HEK293 (cell line): ENCODE measurements around the gene HOXB8.

Experiments used
- AEBP2 ChIP-seq: fragments of 450-650 bp; formaldehyde crosslinking; IDR thresholded peaks from 2 replicates; pipeline ENCODE4 v1.5.1; 2016; ENCODE audit warnings: missing biosample characterization, missing genetic modification characterization, borderline replicate concordance
- ELK4 ChIP-seq: IDR thresholded peaks from 2 replicates; pipeline ENCODE4 v1.6.1; 2011; ENCODE audit warnings: mild to moderate bottlenecking, low read depth, low read length, borderline replicate concordance
- FEZF1 ChIP-seq: fragments of 450-650 bp; formaldehyde crosslinking; IDR thresholded peaks from 2 replicates; pipeline ENCODE4 v1.5.1; 2016; ENCODE audit warnings: missing biosample characterization, missing genetic modification characterization
- GLIS1 ChIP-seq: fragments of 450-650 bp; formaldehyde crosslinking; IDR thresholded peaks from 2 replicates; pipeline ENCODE4 v1.5.1; 2016; ENCODE audit warnings: missing biosample characterization, missing genetic modification characterization
- HOXA7 ChIP-seq: sonication (generic); formaldehyde crosslinking; IDR thresholded peaks from 2 replicates; pipeline ENCODE4 v1.8.1; 2022; ENCODE audit warnings: missing genetic modification reagents, borderline replicate concordance
- KLF10 ChIP-seq: fragments of 450-650 bp; IDR thresholded peaks from 2 replicates; pipeline ENCODE4 v1.5.1; 2018; ENCODE audit warnings: missing biosample characterization, mild to moderate bottlenecking, missing genetic modification characterization
- RBAK ChIP-seq: fragments of 450-650 bp; formaldehyde crosslinking; IDR thresholded peaks from 2 replicates; pipeline ENCODE4 v1.5.1; 2016; ENCODE audit warnings: missing biosample characterization, missing genetic modification characterization
- SCRT2 ChIP-seq: fragments of 450-650 bp; formaldehyde crosslinking; IDR thresholded peaks from 2 replicates; pipeline ENCODE4 v1.5.1; 2016; ENCODE audit warnings: missing biosample characterization, missing genetic modification characterization
- SP2 ChIP-seq: fragments of 450-650 bp; formaldehyde crosslinking; IDR thresholded peaks from 2 replicates; pipeline ENCODE4 v1.5.1; 2016; ENCODE audit warnings: missing biosample characterization, missing genetic modification characterization
- TRIM28 ChIP-seq: IDR thresholded peaks from 2 replicates; pipeline ENCODE4 v1.6.1; 2011; ENCODE audit warnings: low read length, control low read depth, borderline replicate concordance
- ZBTB20 ChIP-seq: fragments of 450-650 bp; formaldehyde crosslinking; IDR thresholded peaks from 2 replicates; pipeline ENCODE4 v1.5.1; 2016; ENCODE audit warnings: missing biosample characterization, missing genetic modification characterization
- ZBTB49 ChIP-seq: fragments of 450-650 bp; formaldehyde crosslinking; IDR thresholded peaks from 2 replicates; pipeline ENCODE4 v1.5.1; 2016; ENCODE audit warnings: missing biosample characterization, missing genetic modification characterization, low read depth
- ZEB2 ChIP-seq: fragments of 450-650 bp; formaldehyde crosslinking; IDR thresholded peaks from 2 replicates; pipeline ENCODE4 v1.5.1; 2016; ENCODE audit warnings: missing biosample characterization, missing genetic modification characterization
- ZNF138 ChIP-seq: fragments of 450-650 bp; formaldehyde crosslinking; IDR thresholded peaks from 2 replicates; pipeline ENCODE4 v1.5.1; 2016; ENCODE audit warnings: missing biosample characterization, missing genetic modification characterization, borderline replicate concordance
- ZNF16 ChIP-seq: fragments of 450-650 bp; formaldehyde crosslinking; IDR thresholded peaks from 2 replicates; pipeline ENCODE4 v1.5.1; 2016; ENCODE audit warnings: low read depth, missing biosample characterization, missing genetic modification characterization
- ZNF174 ChIP-seq: fragments of 450-650 bp; formaldehyde crosslinking; IDR thresholded peaks from 2 replicates; pipeline ENCODE4 v1.5.0; 2017; ENCODE audit warnings: missing biosample characterization, mild to moderate bottlenecking, missing genetic modification characterization
- ZNF2 ChIP-seq: fragments of 450-650 bp; formaldehyde crosslinking; IDR thresholded peaks from 2 replicates; pipeline ENCODE4 v1.5.1; 2016; ENCODE audit warnings: missing biosample characterization, missing genetic modification characterization
- ZNF248 ChIP-seq: fragments of 450-650 bp; formaldehyde crosslinking; IDR thresholded peaks from 2 replicates; pipeline ENCODE4 v1.5.1; 2017; ENCODE audit warnings: missing biosample characterization, missing genetic modification characterization
- ZNF362 ChIP-seq: fragments of 450-650 bp; formaldehyde crosslinking; IDR thresholded peaks from 2 replicates; pipeline ENCODE4 v1.5.1; 2016; ENCODE audit warnings: missing biosample characterization, missing genetic modification characterization
- ZNF394 ChIP-seq: fragments of 450-650 bp; formaldehyde crosslinking; IDR thresholded peaks from 2 replicates; pipeline ENCODE4 v1.5.1; 2016; ENCODE audit warnings: missing biosample characterization, missing genetic modification characterization, mild to moderate bottlenecking, moderate library complexity, borderline replicate concordance
- ZNF513 ChIP-seq: fragments of 450-650 bp; IDR thresholded peaks from 2 replicates; pipeline ENCODE4 v1.5.1; 2018; ENCODE audit warnings: missing biosample characterization, missing genetic modification characterization
- ZNF521 ChIP-seq: fragments of 450-650 bp; formaldehyde crosslinking; IDR thresholded peaks from 2 replicates; pipeline ENCODE4 v1.5.1; 2017; ENCODE audit warnings: missing biosample characterization, mild to moderate bottlenecking, missing genetic modification characterization
- ZNF530 ChIP-seq: fragments of 450-650 bp; formaldehyde crosslinking; IDR thresholded peaks from 2 replicates; pipeline ENCODE4 v1.5.1; 2016; ENCODE audit warnings: low read depth, missing biosample characterization, missing genetic modification characterization
- ZNF549 ChIP-seq: fragments of 450-650 bp; IDR thresholded peaks from 2 replicates; pipeline ENCODE4 v1.5.1; 2018; ENCODE audit warnings: missing biosample characterization, missing genetic modification characterization, mild to moderate bottlenecking, inconsistent platforms, moderate library complexity
- ZNF624 ChIP-seq: fragments of 450-650 bp; formaldehyde crosslinking; IDR thresholded peaks from 2 replicates; pipeline ENCODE4 v1.5.1; 2017; ENCODE audit warnings: missing biosample characterization, missing genetic modification characterization
- ZNF701 ChIP-seq: fragments of 450-650 bp; formaldehyde crosslinking; IDR thresholded peaks from 2 replicates; pipeline ENCODE4 v1.5.1; 2016; ENCODE audit warnings: missing biosample characterization, missing genetic modification characterization
- ZNF747 ChIP-seq: fragments of 450-650 bp; formaldehyde crosslinking; IDR thresholded peaks from 2 replicates; pipeline ENCODE4 v1.5.1; 2016; ENCODE audit warnings: missing biosample characterization, missing genetic modification characterization
- ZNF837 ChIP-seq: fragments of 450-650 bp; formaldehyde crosslinking; IDR thresholded peaks from 2 replicates; pipeline ENCODE4 v1.5.1; 2016; ENCODE audit warnings: missing biosample characterization, missing genetic modification characterization
- ZSCAN23 ChIP-seq: fragments of 450-650 bp; formaldehyde crosslinking; IDR thresholded peaks from 2 replicates; pipeline ENCODE4 v1.5.1; 2016; ENCODE audit warnings: missing biosample characterization, missing genetic modification characterization
- ZSCAN4 ChIP-seq: fragments of 450-650 bp; formaldehyde crosslinking; IDR thresholded peaks from 2 replicates; pipeline ENCODE4 v1.5.1; 2017; ENCODE audit warnings: missing biosample characterization, missing genetic modification characterization
- ZSCAN5A ChIP-seq: fragments of 450-650 bp; formaldehyde crosslinking; IDR thresholded peaks from 2 replicates; pipeline ENCODE4 v1.5.1; 2016; ENCODE audit warnings: missing biosample characterization, missing genetic modification characterization

The HOXB8 gene

GRCh38 chr17:48603959-48604769 lies 10.9 kb downstream of the HOXB8 start (continued):
- no peak for TF ChIP-seq AEBP2 (tag by site-specific recombination)
- TF ChIP-seq ZBTB20 (tag by site-specific recombination): peak; percentile 38; the same call in 1 of the 2 replicates
- no peak for TF ChIP-seq ZNF16 (tag by site-specific recombination)
- TF ChIP-seq SP2 (tag by site-specific recombination): peak; percentile 67
- TF ChIP-seq ZNF2 (tag by site-specific recombination): no peak
- no peak for TF ChIP-seq ZEB2 (tag by site-specific recombination)
- TF ChIP-seq ZSCAN4: no peak
- TF ChIP-seq ZNF362 (tag by site-specific recombination): no peak
- TF ChIP-seq TRIM28: no peak
- TF ChIP-seq ZNF138 (tag by site-specific recombination): no peak
- TF ChIP-seq SCRT2 (tag by site-specific recombination): no peak
- TF ChIP-seq HOXA7 (CRISPR knock-in tag): no peak
- TF ChIP-seq ZNF549 (tag by site-specific recombination): no peak
- TF ChIP-seq ZBTB49: no peak
- TF ChIP-seq ZNF174 (tag by site-specific recombination): no peak
- TF ChIP-seq ZSCAN23 (tag by site-specific recombination): no peak
- TF ChIP-seq ZNF624 (tag by site-specific recombination): no peak
- TF ChIP-seq ZNF394: peak; percentile 38; the same call in 1 of the 2 replicates
- no peak for TF ChIP-seq ZNF248 (tag by site-specific recombination)
- no peak for TF ChIP-seq FEZF1 (tag by site-specific recombination)
- TF ChIP-seq ZNF701: no peak
- no peak for TF ChIP-seq ZNF521
- no peak for TF ChIP-seq ZNF837
- TF ChIP-seq GLIS1: peak; percentile 32; the same call in 1 of the 2 replicates
- TF ChIP-seq KLF10 (tag by site-specific recombination): no peak
- no peak for TF ChIP-seq ELK4
- no peak for TF ChIP-seq ZNF747
- no peak for TF ChIP-seq ZNF513 (tag by site-specific recombination)
- TF ChIP-seq ZSCAN5A (tag by site-specific recombination): no peak
- no peak for TF ChIP-seq ZNF530 (tag by site-specific recombination)
- no peak for TF ChIP-seq RBAK (tag by site-specific recombination)
